Duodenal mucosa (tissue), 2 donors: ENCODE measurements around the gene RASSF4.

Source experiments
- H3K27ac ChIP-seq: one replicate; pipeline ENCODE4 v1.7.0; 2013; ENCODE audit warnings: low read depth, low read length
- H3K27me3 ChIP-seq, 2 donors: one replicate each; pipeline ENCODE4 v1.7.0; 2013; ENCODE audit warnings: low read length in 2 of 2, control low read depth in 1 of 2; ENCODE audit not compliant: insufficient read depth in 2 of 2, control insufficient read depth in 1 of 2
- H3K36me3 ChIP-seq, 2 donors: one replicate each; pipeline ENCODE4 v1.7.0; 2013; ENCODE audit warnings: low read length in 2 of 2, control low read depth in 1 of 2; ENCODE audit not compliant: insufficient read depth in 2 of 2, control insufficient read depth in 1 of 2
- H3K4me1 ChIP-seq, 2 donors: one replicate each; pipeline ENCODE4 v1.7.0; 2013; ENCODE audit warnings: low read length in 2 of 2, control low read depth in 1 of 2; ENCODE audit not compliant: insufficient read depth in 2 of 2, control insufficient read depth in 1 of 2
- H3K4me3 ChIP-seq, 2 donors: one replicate each; pipeline ENCODE4 v1.7.0; 2013; ENCODE audit warnings: low read length in 2 of 2, low read depth in 1 of 2
- H3K9ac ChIP-seq, 2 donors: one replicate each; pipeline ENCODE4 v1.7.0; 2013; ENCODE audit warnings: low read length in 2 of 2, low read depth in 1 of 2
- H3K9me3 ChIP-seq, 2 donors: one replicate each; pipeline ENCODE4 v1.7.0; 2013; ENCODE audit warnings: low read length in 2 of 2, control low read depth in 1 of 2; ENCODE audit not compliant: control insufficient read depth in 1 of 2

The RASSF4 gene

DNA sequence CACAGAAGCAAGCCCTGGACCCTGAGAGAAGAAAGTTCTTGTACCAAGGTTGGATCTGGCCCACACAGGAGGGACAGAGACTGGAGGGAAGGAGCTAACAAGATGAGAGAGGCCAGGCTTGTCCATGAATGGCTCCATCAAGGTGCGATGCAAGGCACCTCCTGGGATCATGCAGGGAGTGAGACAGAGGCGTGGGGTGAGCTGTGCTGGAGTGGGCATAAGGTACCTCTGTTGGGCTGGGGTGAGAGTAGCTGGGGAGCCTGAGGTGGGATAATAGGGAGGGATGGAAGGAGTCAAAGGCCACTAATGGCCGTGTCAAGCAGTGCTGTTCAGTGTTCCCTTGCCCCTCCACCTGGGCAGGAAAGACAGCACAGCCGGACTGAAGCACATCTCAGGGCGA lies 38.5 kb upstream of the RASSF4 start:
- H3K9ac ChIP-seq = no peak overlapping the region
- no peaks in the 10 kb centered on the region for H3K36me3 ChIP-seq
- no peaks in the 10 kb centered on the region for H3K27me3 ChIP-seq
- no peak overlapping the region for H3K4me3 ChIP-seq
- H3K4me1 ChIP-seq = peaks cover 0 to 5% of the 10 kb centered on the region in 2 donors
- no peak overlapping the region for H3K27ac ChIP-seq
- H3K9me3 ChIP-seq = peaks cover 0 to 2% of the 10 kb centered on the region in 2 donors

DNA sequence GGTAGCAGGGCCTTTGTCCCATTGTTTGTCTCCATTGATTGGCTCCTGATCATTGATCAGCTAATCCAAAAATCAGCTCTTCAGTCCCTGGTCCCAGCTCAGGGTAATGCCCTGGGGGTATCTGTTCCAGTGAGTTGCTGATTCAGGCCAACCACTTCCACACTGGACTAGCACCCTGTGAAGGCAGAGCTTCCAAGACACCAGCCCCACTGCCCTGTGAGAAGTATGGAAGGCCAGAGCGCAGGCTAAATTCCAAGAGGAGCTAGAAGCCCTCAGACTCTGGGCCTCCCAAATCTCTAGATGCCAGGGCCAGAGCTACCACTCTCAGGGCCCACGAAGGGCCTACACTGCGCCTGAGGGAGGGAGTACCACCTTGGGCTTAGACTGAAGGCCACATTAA lies 38.1 kb upstream of the RASSF4 start:
- Histone ChIP-seq H3K27me3 (no peaks in the 10 kb centered on the region), H3K9ac (no peak overlapping the region), H3K4me3 (no peak overlapping the region), H3K9me3 (peaks cover 0 to 2% of the 10 kb centered on the region in 2 donors), H3K4me1 (peaks cover 0 to 5% of the 10 kb centered on the region in 2 donors), H3K27ac (no peak overlapping the region), H3K36me3 (no peaks in the 10 kb centered on the region)

DNA sequence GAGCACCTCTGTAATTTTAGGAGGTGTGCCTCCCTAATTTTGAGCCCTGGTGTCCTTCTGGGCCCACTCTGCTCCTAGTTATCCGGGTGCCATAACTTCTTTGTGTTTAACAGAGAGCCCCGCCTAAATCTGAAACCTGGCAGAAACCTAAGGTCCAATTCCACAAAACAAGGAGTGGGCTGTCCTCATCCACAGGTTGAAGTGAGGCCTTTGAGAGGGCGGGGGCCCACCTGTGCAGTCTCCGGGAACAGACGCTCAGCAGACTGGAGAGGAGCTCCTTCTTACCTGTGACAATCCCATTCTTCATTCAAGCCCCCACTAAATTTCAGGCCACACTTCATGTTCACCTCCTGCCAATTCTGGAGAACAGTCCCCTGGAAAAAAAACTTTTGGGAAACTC lies 37.6 kb upstream of the RASSF4 start:
- Histone ChIP-seq H3K9me3 (peaks cover 0 to 2% of the 10 kb centered on the region in 2 donors), H3K4me3 (no peak overlapping the region), H3K4me1 (peaks cover 4 to 5% of the 10 kb centered on the region in 2 donors), H3K36me3 (no peaks in the 10 kb centered on the region), H3K9ac (no peak overlapping the region), H3K27me3 (no peaks in the 10 kb centered on the region), H3K27ac (no peak overlapping the region)

DNA sequence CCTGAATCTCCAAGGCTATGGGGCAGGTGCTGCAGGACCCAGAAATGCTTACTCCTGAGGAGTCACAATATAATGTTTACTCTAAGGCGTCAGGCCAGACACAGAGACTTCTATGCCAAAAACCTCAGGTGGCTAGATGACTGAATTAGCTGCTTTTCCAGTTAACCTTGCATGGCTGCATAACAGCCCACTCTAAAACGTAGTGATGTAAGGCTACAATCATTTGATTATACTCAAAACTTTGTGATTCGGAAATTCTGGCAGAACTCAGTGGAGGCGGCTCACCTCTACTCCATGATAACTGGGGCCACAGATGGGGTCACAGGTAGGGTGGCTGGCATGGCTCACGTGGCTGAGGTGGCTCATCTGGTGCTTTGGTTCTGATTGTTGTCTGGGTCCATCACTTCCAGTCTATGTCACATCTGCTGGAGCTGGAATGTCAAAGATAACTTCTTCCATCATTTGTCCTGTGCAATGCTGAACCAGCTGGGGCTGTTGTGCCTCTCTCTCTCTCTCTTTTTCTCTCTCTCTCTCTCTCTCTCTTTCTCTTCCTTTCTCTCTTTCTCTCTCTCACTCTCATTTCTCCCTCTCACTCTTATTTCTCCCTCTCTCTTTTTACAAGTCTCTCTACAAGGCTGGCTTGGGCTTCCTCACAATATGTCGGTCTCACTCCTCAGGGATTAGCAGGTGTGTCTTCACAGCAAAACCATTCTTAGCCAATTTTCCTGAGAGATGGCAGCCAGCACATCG lies 36.6 kb upstream of the RASSF4 start:
- H3K4me3 ChIP-seq = no peak overlapping the region
- no peaks in the 10 kb centered on the region for H3K9me3 ChIP-seq
- H3K9ac ChIP-seq = no peak overlapping the region
- H3K27me3 ChIP-seq = no peaks in the 10 kb centered on the region
- H3K27ac ChIP-seq = no peak overlapping the region
- no peaks in the 10 kb centered on the region for H3K36me3 ChIP-seq
- H3K4me1 ChIP-seq = peaks cover 11 to 13% of the 10 kb centered on the region in 2 donors

DNA sequence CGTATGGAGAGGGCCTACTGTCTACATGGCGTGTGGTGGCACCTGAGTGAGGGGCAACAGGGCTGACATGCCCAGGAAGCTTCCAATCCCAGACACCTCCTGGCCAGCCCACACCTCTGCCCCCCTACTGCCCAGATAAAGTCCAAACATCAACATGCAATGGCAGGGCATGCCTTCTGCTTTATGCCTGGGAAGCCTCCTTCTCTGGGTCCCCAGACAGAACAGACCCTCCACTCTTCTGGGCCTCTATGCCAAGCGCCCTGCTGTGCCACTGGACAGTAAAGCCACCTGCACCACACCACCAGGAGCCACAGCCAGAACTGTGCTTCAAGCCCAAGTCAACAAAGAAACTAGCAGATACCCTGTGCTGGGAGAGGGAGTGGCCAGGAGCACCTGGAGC lies 36.0 kb upstream of the RASSF4 start:
- Histone ChIP-seq H3K4me3 (no peak overlapping the region), H3K9ac (no peak overlapping the region), H3K27ac (no peak overlapping the region), H3K9me3 (no peaks in the 10 kb centered on the region), H3K4me1 (peaks cover 11 to 13% of the 10 kb centered on the region in 2 donors), H3K27me3 (no peaks in the 10 kb centered on the region), H3K36me3 (no peaks in the 10 kb centered on the region)

DNA sequence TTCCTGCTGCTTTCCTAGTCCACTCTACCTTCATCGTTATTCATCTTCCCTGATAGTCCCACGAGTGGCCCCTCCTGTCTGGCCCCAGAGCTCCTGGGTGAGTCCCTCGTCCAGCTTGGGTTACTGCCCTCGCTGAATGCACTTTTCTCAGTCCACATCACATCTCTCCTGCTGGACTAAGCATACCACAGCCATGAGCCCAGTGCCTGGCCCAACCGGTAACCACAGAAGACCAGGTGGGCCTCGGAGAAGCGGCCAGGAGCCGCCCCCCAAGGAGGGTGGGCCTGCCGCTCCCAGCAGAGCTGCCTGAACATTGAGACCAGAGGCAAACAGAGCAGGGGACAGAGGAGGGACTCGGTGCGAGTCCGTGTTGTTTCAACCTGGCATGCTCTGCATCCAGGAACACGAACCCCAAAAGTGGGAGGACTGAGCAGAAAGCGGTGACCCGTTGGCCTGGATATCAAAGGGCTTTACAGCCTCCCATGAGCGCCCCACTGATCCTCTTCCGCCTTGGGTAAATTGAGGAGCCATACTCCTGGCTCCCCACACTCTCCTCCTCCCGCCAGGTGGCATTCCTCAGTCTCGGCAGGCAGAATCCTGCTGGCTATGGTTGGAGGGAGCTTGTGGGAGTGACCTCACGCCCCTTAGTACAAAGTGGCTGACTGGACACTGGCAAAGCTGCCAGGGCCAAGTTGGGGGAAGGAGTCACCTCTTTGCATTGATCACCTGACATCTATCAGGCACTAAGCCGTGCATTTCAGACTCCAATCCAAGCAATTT lies 35.2 kb upstream of the RASSF4 start:
- no peak overlapping the region for H3K9ac ChIP-seq
- H3K9me3 ChIP-seq = no peaks in the 10 kb centered on the region
- no peaks in the 10 kb centered on the region for H3K36me3 ChIP-seq
- peaks cover 11 to 13% of the 10 kb centered on the region in 2 donors for H3K4me1 ChIP-seq
- H3K27me3 ChIP-seq = no peaks in the 10 kb centered on the region
- no peak overlapping the region for H3K27ac ChIP-seq
- H3K4me3 ChIP-seq = no peak overlapping the region

DNA sequence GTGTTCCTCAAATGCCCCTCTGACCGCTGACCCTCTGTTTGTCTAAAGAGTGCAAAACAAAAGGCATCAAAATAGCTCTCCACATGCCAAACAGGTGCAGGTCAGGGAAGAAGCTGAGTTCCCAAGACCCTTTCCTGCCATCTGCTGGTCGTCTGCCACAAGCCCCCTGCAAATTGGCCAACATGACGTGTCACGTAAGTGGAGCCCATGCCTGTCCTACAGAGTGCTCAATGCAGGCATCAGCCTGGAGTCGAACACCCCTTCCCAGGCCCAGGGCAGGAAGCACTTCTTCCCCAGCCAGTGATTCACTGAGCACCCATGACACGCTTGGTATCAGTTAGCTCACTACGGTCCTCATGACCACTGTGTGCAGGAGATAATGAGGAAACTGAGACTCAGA lies 34.4 kb upstream of the RASSF4 start:
- no peaks in the 10 kb centered on the region for H3K27me3 ChIP-seq
- no peak overlapping the region for H3K9ac ChIP-seq
- no peaks in the 10 kb centered on the region for H3K36me3 ChIP-seq

DNA sequence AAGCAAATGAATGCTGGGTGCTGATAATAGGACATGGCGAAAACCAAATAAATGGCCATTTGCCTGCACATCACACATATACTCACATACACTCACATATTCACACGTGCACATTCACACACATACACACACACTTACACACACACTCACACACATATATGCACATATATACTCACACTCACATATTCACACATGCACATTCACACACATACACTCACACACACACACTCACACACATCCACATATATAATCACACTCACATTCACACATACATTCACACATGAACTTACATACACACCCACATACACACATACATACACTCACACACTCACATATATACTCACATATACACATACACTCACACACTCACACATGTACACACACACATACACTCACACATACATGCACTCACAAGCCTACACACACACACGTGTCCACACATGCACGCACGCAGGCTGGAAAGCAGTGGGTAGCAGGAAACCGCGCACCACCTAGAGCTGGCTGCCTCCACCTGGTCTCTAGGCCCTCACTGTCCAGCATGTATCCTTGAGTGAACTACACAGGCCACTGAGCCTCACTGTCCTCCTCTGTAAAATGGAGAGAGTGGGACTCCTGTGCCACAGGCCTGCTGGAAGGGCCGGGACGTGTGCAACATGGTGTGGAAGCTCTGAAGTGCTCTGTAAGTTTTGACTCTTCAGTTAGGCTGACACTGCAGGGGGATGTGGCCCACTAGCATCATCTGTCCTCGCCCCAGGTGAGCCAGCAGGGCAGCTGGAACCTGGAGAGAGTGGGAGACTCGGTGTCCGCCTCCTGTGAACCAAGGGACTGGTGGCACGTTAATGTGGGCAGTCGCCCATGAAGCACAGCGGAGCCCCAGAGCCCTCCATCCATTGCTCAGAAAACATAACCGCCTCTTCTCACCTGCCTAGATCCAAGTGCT lies 33.5 kb upstream of the RASSF4 start:
- no peaks in the 10 kb centered on the region for H3K27me3 ChIP-seq
- H3K27ac ChIP-seq = no peak overlapping the region
- H3K9ac ChIP-seq = no peak overlapping the region
- H3K9me3 ChIP-seq = no peaks in the 10 kb centered on the region
- H3K36me3 ChIP-seq = no peaks in the 10 kb centered on the region
- H3K4me1 ChIP-seq = peaks cover 11 to 13% of the 10 kb centered on the region in 2 donors
- H3K4me3 ChIP-seq = no peak overlapping the region

More for the DNA sequence above, 34.4 kb upstream of the RASSF4 start:
- Histone ChIP-seq H3K4me1 (peaks cover 11 to 13% of the 10 kb centered on the region in 2 donors), H3K9me3 (no peaks in the 10 kb centered on the region), H3K27ac (no peak overlapping the region), H3K4me3 (no peak overlapping the region)

DNA sequence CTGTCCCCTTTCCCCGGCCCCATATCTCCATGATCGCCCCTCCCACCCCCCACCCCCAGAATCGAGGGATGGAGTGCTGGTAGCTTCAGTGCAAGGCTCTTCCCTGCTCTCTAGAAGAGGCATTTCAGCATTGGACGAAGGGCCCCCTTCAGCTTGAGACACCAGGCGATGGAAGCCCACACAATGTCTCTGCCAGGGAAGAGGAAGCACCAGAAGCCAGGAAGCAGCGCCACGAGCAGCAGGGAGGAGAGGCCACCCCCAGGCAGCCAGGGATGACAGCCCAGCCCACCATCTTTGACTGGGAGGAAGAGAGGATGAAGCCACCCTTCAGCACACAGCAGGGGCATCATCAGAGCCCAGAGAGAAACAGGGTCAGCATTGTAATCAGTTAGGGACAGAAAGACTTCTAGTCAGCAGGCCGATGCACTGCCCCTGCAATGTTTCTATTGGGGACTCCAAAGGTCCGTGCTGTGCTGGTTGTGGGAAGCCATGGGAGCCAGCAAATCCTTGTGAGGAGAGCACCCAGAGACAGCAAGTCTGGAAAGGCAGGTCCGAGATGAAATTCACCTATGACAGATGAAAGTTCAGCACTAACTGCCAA lies 32.8 kb upstream of the RASSF4 start:
- H3K27ac ChIP-seq = no peak overlapping the region
- H3K4me3 ChIP-seq = no peak overlapping the region
- H3K27me3 ChIP-seq = no peaks in the 10 kb centered on the region
- H3K4me1 ChIP-seq = peaks cover 6 to 13% of the 10 kb centered on the region in 2 donors
- H3K9ac ChIP-seq = no peak overlapping the region
- no peaks in the 10 kb centered on the region for H3K36me3 ChIP-seq
- H3K9me3 ChIP-seq = no peaks in the 10 kb centered on the region
